Suprapubic skin (tissue), 3 donors: ENCODE data around the gene ALOX5AP.

Source experiments
- POLR2A ChIP-seq, 2 donors: fragments of 450-650 bp; IDR thresholded peaks; one replicate each; pipeline ENCODE4 v1.6.1; 2017; ENCODE audit warnings: antibody characterized with exemption in 2 of 2, mild to moderate bottlenecking in 2 of 2, moderate library complexity in 2 of 2
- TF ChIP-seq, protein P1 (sequence below), 2 donors: fragments of 200-600 bp in 1 of 2; fragments of 450-650 bp in 1 of 2; sonication (generic) in 1 of 2; IDR thresholded peaks; one replicate each; pipeline ENCODE4 v1.5.1; 2016 to 2019; ENCODE audit warnings: antibody characterized with exemption in 2 of 2, mild to moderate bottlenecking in 1 of 2, moderate library complexity in 1 of 2

- TF ChIP-seq, protein P1, sequence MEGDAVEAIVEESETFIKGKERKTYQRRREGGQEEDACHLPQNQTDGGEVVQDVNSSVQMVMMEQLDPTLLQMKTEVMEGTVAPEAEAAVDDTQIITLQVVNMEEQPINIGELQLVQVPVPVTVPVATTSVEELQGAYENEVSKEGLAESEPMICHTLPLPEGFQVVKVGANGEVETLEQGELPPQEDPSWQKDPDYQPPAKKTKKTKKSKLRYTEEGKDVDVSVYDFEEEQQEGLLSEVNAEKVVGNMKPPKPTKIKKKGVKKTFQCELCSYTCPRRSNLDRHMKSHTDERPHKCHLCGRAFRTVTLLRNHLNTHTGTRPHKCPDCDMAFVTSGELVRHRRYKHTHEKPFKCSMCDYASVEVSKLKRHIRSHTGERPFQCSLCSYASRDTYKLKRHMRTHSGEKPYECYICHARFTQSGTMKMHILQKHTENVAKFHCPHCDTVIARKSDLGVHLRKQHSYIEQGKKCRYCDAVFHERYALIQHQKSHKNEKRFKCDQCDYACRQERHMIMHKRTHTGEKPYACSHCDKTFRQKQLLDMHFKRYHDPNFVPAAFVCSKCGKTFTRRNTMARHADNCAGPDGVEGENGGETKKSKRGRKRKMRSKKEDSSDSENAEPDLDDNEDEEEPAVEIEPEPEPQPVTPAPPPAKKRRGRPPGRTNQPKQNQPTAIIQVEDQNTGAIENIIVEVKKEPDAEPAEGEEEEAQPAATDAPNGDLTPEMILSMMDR (IDR thresholded peaks at IDR 0.05) = peak in 1 of 2 donors; percentile 20
- TF ChIP-seq POLR2A (IDR thresholded peaks at IDR 0.05) = no peak
Observed at GRCh38 chr13:30792285-30793000, 57.1 kb downstream of the ALOX5AP start.
